RWPE1 (cell line): ENCODE results near the gene HDLBP.

Source experiments
- CTCF ChIA-PET: fragments of 350-600 bp; sonication (Branson Sonifier 250); formaldehyde crosslinking; extraction: SDS; loops from one replicate; lab custom pipeline; 2021; lab: Yijun Ruan, JAX
- POLR2A ChIA-PET: fragments of 400-600 bp; formaldehyde crosslinking; extraction: SDS; loops from one replicate; lab custom pipeline; 2020; ENCODE audit warnings: antibody characterized with exemption; ENCODE audit not compliant: low non-redundant PET; lab: Yijun Ruan, JAX
- DNase-seq: peaks from one replicate; pipeline ENCODE4 v3.0.0; 2012; ENCODE audit warnings: low spot score
- H3K27ac ChIP-seq: fragments of 450-650 bp; 2 replicates; pipeline ENCODE4 v1.5.1; 2017
- TF ChIP-seq, protein P1 (sequence below): fragments of 450-650 bp; conservative IDR thresholded peaks from 2 replicates; pipeline ENCODE4 v1.5.1; 2017; ENCODE audit warnings: low read depth, mild to moderate bottlenecking

The HDLBP gene

DNA sequence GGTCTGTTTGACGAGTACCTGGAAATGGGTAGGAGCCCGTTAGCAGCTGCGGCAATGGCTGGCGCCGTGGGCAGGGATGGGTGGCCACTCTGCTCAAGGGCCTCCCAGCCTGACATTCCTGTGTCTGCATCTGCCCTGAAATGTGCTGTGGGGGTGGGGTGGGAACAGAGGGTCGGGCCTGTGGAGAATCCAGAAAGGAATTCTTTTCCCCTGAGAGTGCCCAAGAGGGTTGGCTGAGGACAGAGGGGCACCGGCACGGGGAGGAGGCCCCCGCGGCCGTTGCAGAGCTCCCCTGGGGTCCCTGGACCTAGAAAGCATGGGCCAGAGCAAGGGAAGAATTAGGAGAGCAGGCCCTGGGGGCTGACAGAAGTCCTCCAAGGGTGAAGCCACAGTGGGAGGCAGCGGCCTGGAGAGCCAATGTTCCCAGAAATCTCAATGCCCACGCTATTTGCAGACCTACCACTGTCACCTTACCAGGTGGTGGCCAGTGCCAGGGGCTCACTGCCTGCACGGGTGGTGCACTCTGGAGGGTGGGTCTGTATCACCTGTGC, 99.2 kb downstream of the HDLBP start:
- peak overlapping the region; percentile 76; the same call in 1 of the 2 replicates for H3K27ac ChIP-seq
- DNase-seq: no peak
- POLR2A ChIA-PET: no interaction called here
- CTCF ChIA-PET: interaction anchor here (0.6 kb wide), 2 partner anchors 39 to 56 kb away, joined by 3 read pairs; no protein-coding TSS in a partner anchor
- TF ChIP-seq, protein P1, sequence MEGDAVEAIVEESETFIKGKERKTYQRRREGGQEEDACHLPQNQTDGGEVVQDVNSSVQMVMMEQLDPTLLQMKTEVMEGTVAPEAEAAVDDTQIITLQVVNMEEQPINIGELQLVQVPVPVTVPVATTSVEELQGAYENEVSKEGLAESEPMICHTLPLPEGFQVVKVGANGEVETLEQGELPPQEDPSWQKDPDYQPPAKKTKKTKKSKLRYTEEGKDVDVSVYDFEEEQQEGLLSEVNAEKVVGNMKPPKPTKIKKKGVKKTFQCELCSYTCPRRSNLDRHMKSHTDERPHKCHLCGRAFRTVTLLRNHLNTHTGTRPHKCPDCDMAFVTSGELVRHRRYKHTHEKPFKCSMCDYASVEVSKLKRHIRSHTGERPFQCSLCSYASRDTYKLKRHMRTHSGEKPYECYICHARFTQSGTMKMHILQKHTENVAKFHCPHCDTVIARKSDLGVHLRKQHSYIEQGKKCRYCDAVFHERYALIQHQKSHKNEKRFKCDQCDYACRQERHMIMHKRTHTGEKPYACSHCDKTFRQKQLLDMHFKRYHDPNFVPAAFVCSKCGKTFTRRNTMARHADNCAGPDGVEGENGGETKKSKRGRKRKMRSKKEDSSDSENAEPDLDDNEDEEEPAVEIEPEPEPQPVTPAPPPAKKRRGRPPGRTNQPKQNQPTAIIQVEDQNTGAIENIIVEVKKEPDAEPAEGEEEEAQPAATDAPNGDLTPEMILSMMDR: no peak

DNA sequence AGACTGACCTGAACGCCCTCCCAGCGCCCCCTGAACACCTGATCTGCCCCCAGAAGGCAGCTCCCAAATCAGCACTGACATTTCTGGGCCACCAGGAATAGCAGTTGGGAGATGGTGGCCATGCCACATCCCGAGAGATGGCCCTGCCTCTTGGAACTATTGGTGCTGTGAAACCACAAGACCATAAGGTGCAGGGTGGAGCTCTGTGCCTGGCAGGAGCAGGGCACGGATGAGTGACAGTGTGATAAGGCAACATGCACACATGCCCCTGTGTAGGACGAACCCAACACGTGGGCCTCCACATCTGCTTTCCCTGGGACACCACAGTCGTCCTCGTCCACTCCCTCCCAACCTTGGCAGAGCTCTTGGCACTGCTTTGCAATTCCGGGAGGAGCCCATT, 100.1 kb downstream of the HDLBP start:
- CTCF ChIA-PET: interaction anchor here (0.5 to 1.1 kb wide), 3 partner anchors 36 to 104 kb away, joined by 3 read pairs; no protein-coding TSS in a partner anchor
- no peak for DNase-seq
- TF ChIP-seq, protein P1: no peak
- POLR2A ChIA-PET: no interaction called here
- no peak overlapping the region for H3K27ac ChIP-seq

DNA sequence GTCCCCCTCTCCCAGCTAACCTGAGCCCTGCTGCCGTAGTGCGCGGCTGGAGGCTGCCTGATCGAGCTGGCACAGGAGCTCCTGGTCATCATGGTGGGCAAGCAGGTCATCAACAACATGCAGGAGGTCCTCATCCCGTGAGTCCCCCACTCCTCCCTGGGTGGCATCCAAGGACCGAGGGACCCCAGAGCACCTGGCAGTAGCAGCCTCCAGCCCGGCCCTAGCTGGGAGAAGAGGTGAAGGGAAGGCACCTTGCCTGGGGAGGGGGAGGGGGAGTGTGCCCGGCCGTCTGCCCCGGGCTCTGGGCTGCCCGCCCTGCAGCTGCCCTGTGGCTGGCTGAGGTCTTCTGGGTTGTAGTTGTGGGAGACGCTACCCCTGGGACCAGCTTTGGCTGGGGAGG, 100.7 kb downstream of the HDLBP start:
- ChIA-PET POLR2A (no interaction called here), CTCF (interaction anchor here (0.6 to 1.1 kb wide), 2 partner anchors 36 to 251 kb away, joined by 3 read pairs; no protein-coding TSS in a partner anchor)
- TF ChIP-seq, protein P1: no peak
- DNase-seq: no peak
- no peak overlapping the region for H3K27ac ChIP-seq

DNA sequence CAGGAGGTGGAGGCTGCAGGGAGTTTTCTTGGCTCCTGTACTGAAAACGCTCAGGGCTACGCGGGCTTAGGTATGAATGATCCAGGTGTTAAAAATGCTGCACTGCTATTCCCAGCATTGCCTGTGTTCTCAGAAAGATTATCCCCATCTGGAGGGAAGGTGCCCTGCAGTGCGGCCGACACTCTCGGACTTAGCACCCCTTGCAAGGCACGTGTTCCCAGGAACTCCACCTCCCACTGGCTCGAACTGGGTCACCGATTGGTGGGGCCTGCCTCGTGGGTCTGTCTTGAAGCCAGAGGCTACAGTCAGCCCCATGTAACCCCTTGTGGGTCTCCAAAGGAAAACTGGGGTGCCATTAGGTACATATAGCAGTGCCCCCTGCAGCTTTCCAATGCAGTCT, 101.3 kb downstream of the HDLBP start:
- TF ChIP-seq, protein P1: no peak
- no peak for DNase-seq
- CTCF ChIA-PET: interaction anchor here (0.6 kb wide), 1 partner anchor 250 kb away, joined by 3 read pairs; no protein-coding TSS in a partner anchor
- H3K27ac ChIP-seq: no peak overlapping the region
- POLR2A ChIA-PET: no interaction called here

DNA sequence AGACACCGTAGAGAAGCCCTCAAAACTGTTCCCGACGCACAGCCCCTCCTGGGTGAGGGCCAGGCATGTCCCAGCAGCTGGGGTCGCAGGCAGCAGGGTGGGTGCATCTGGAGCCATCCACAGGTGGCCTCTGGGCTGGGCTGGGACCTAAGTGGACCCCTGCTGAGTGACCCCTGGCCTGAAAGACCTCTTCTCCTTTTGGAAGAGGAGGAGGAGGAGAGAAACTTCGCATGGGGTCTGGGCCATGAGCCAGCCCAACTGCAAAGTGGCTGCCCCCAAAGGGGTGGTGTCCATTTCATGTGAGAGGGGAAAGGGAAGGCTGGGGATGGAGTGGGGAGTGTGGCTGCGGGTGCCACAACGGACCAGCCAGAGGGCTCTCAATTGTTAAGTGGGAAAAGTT, 101.9 kb downstream of the HDLBP start:
- DNase-seq: no peak
- no peak overlapping the region for H3K27ac ChIP-seq
- POLR2A ChIA-PET: no interaction called here
- TF ChIP-seq, protein P1: no peak
- CTCF ChIA-PET: no interaction called here

DNA sequence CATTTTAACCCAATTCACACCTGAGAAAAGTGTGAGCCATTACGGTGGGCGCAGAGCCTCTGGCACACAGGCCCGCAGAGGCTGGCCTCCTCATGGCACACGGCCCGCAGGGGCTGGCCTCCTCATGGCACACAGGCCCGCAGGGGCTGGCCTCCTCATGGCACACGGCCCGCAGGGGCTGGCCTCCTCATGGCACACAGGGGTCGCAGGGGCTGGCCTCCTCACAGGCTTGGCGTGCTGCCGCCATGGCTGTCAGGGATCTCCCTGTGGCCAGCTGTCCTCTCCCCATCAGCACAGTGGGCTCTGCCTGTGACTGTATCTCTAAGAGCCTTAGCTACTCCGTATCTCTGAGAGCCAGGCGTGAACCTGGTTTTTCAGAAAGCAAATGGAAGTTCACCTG, 102.4 kb downstream of the HDLBP start:
- CTCF ChIA-PET: interaction anchor here (0.6 kb wide), 1 partner anchor 18 kb away, joined by 5 read pairs; no protein-coding TSS in a partner anchor
- TF ChIP-seq, protein P1: no peak
- POLR2A ChIA-PET: no interaction called here

More for the DNA sequence above, 102.4 kb downstream of the HDLBP start:
- DNase-seq: no peak
- no peak overlapping the region for H3K27ac ChIP-seq
